ENCODE data around the gene SRRM3. TPM values are rescaled to one million over a fixed set of nuclear protein-coding genes. Genes with fewer than 3 reads are reported as not detected.

Gene SRRM3
- total RNA-seq, 1 donor from 2014 or later: 1.1 TPM

- Histone ChIP-seq H3K27ac (no peak overlapping the region), H3K4me3 (no peak overlapping the region), H3K9me3 (no peaks in the 10 kb centered on the region), H3K36me3 (no peaks in the 10 kb centered on the region), H3K4me1 (no peaks in the 10 kb centered on the region), H3K27me3 (peaks cover 28% of the 10 kb centered on the region)
- no peak for TF ChIP-seq CTCF (IDR thresholded peaks at IDR 0.05)
- ATAC-seq: no peak
- no peak for DNase-seq
- intact Hi-C loops (cut with DNase I): no loop called here
These were observed 16.4 kb downstream of the SRRM3 start for GRCh38 chr7:76217942-76218566.

- H3K27ac ChIP-seq: no peak overlapping the region
- H3K36me3 ChIP-seq: no peaks in the 10 kb centered on the region
- no peak for TF ChIP-seq CTCF (IDR thresholded peaks at IDR 0.05)
- H3K9me3 ChIP-seq: no peaks in the 10 kb centered on the region
- intact Hi-C loops (cut with DNase I): no loop called here
- no peaks in the 10 kb centered on the region for H3K4me1 ChIP-seq
- DNase-seq: no peak
- peaks cover 21% of the 10 kb centered on the region for H3K27me3 ChIP-seq
- H3K4me3 ChIP-seq: no peak overlapping the region
- ATAC-seq: peak; percentile 17
These were observed 18.7 kb downstream of the SRRM3 start for GRCh38 chr7:76220185-76221057.

GRCh38 chr7:76222333-76222732 lies 20.6 kb downstream of the SRRM3 start:
- H3K4me1 ChIP-seq: no peaks in the 10 kb centered on the region
- H3K4me3 ChIP-seq: no peak overlapping the region
- no peaks in the 10 kb centered on the region for H3K36me3 ChIP-seq
- peaks cover 37% of the 10 kb centered on the region for H3K27me3 ChIP-seq
- intact Hi-C loops (cut with DNase I): no loop called here
- ATAC-seq: no peak
- DNase-seq: no peak
- no peak for TF ChIP-seq CTCF (IDR thresholded peaks at IDR 0.05)
- H3K9me3 ChIP-seq: no peaks in the 10 kb centered on the region
- no peak overlapping the region for H3K27ac ChIP-seq

DNA sequence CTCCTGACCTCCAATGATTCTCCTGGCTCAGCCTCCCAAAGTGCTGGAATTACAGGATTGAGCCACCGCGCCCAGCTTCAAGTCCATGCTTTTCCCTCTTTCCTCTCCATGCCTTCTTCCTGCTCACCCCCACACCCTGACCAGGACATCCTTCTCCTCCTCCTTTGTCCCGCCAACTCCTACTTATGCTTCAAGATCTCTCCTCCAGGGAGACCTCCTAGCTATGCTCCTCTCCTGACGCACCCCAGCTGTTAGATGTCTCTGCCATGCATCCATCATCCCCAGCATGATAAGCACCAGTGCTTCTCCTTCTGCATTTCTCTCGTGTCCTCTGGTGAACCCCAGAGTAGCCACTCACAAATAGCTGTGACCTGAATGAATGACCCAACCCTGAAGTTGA lies 21.1 kb downstream of the SRRM3 start:
- no peak for TF ChIP-seq CTCF (IDR thresholded peaks at IDR 0.05)
- no peaks in the 10 kb centered on the region for H3K36me3 ChIP-seq
- no peak overlapping the region for H3K27ac ChIP-seq
- no peak overlapping the region for H3K4me3 ChIP-seq
- peaks cover 41% of the 10 kb centered on the region for H3K27me3 ChIP-seq
- H3K9me3 ChIP-seq: no peaks in the 10 kb centered on the region
- DNase-seq (no peak), ATAC-seq (no peak)
- intact Hi-C loops (cut with DNase I): no loop called here
- no peaks in the 10 kb centered on the region for H3K4me1 ChIP-seq

GRCh38 chr7:76223286-76223972 lies 21.7 kb downstream of the SRRM3 start:
- Histone ChIP-seq H3K9me3 (no peaks in the 10 kb centered on the region), H3K36me3 (no peaks in the 10 kb centered on the region), H3K27me3 (peaks cover 46% of the 10 kb centered on the region), H3K27ac (no peak overlapping the region), H3K4me1 (no peaks in the 10 kb centered on the region), H3K4me3 (no peak overlapping the region)
- no peak for TF ChIP-seq CTCF (IDR thresholded peaks at IDR 0.05)
- DNase-seq (no peak), ATAC-seq (no peak)
- intact Hi-C loops (cut with DNase I): no loop called here
